Tibial nerve (tissue), 4 donors: ENCODE data around the gene PTPRM.

Source experiments
- CTCF ChIP-seq, 5 experiments: fragments of 200-600 bp in 3 of 5; fragments of 450-650 bp in 2 of 5; sonication (generic) in 3 of 5; IDR thresholded peaks; one replicate each; pipeline ENCODE4 v1.5.1; 2016 to 2019; ENCODE audit warnings: antibody characterized with exemption in 5 of 5, mild to moderate bottlenecking in 3 of 5, moderate library complexity in 2 of 5
- EP300 ChIP-seq, 2 donors: sonication (generic); formaldehyde crosslinking; IDR thresholded peaks; one replicate each; pipeline ENCODE4 v1.6.1; 2017; ENCODE audit warnings: antibody characterized with exemption in 2 of 2, mild to moderate bottlenecking in 1 of 2
- POLR2A ChIP-seq, 2 donors: fragments of 450-650 bp; IDR thresholded peaks; one replicate each; pipeline ENCODE4 v1.6.1; 2017; ENCODE audit warnings: antibody characterized with exemption in 2 of 2, mild to moderate bottlenecking in 2 of 2, moderate library complexity in 2 of 2

DNA sequence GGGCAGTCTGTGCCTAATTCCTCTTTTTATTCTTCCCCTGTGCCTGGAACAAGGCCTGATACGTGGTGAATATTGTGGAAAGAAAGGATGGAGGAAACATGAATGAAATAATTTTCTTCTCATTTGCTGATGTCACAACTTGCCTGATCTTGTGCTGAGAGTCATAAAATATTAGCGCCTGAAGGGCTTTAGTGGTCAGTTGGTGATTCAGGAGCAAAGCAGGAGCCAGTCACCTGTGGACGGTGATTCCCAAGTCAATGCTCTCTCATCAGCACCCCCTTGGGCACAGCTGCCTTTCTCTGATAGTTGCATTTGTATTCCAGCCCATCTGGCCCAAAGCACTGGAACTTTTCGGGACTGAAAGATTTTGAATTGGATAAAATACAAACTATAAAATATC is 539.5 kb downstream of the PTPRM start:
- TF ChIP-seq CTCF (IDR thresholded peaks at IDR 0.05) (no peak), POLR2A (IDR thresholded peaks at IDR 0.05) (no peak), EP300 (IDR thresholded peaks at IDR 0.05) (no peak)
